Smooth muscle cell (in vitro differentiated cells): ENCODE results near the gene CHD3. TPM values are rescaled to one million over a fixed set of nuclear protein-coding genes. Genes with fewer than 3 reads are reported as not detected.

Experiments
- DNase-seq: peaks from one replicate; lab custom pipeline; 2025; ENCODE audit not compliant: unreplicated experiment; lab: John Stamatoyannopoulos, UW
- H2AFZ ChIP-seq: fragments of 200-600 bp; sonication (generic); 2 replicates; pipeline ENCODE4 v1.6.0; 2016; ENCODE audit warnings: antibody characterized with exemption, low read depth, mild to moderate bottlenecking
- H3F3A ChIP-seq: fragments of 200-600 bp; sonication (generic); 2 replicates; pipeline ENCODE4 v1.6.0; 2017; ENCODE audit warnings: antibody characterized with exemption, low read depth
- H3K27ac ChIP-seq: fragments of 200-600 bp; sonication (generic); 2 replicates; pipeline ENCODE4 v1.5.1; 2016; ENCODE audit warnings: low read depth, mild to moderate bottlenecking
- H3K27me3 ChIP-seq: fragments of 200-600 bp; sonication (generic); 2 replicates; pipeline ENCODE4 v1.6.1; 2016; ENCODE audit warnings: low read depth, mild to moderate bottlenecking
- H3K36me3 ChIP-seq: fragments of 200-600 bp; sonication (generic); 2 replicates; pipeline ENCODE4 v1.5.1; 2016; ENCODE audit warnings: low read depth
- H3K4me1 ChIP-seq: fragments of 200-600 bp; sonication (generic); 2 replicates; pipeline ENCODE4 v1.5.1; 2016; ENCODE audit warnings: low read depth
- H3K4me2 ChIP-seq: fragments of 200-600 bp; sonication (generic); 2 replicates; pipeline ENCODE4 v1.6.0; 2016; ENCODE audit warnings: mild to moderate bottlenecking
- H3K4me3 ChIP-seq: fragments of 200-600 bp; sonication (generic); 2 replicates; pipeline ENCODE4 v1.5.1; 2016; ENCODE audit warnings: mild to moderate bottlenecking
- H3K79me2 ChIP-seq: fragments of 200-600 bp; sonication (generic); 2 replicates; pipeline ENCODE4 v1.6.0; 2016; ENCODE audit warnings: low read depth, mild to moderate bottlenecking
- H3K9ac ChIP-seq: fragments of 200-600 bp; sonication (generic); 2 replicates; pipeline ENCODE4 v1.6.0; 2016; ENCODE audit warnings: low read depth
- H3K9me3 ChIP-seq: fragments of 200-600 bp; sonication (generic); replicated peaks from 2 replicates; pipeline ENCODE4 v1.5.1; 2016; ENCODE audit warnings: low read depth
- H4K20me1 ChIP-seq: fragments of 200-600 bp; sonication (generic); 2 replicates; pipeline ENCODE4 v1.6.0; 2016; ENCODE audit warnings: low read depth
- WGBS: methylation state at CpG from one replicate; pipeline ENCODE4 v1.1.7; 2016; ENCODE audit warnings: low lambda C conversion rate; 5-methylcytosine and 5-hydroxymethylcytosine counted together
- polyA plus RNA-seq: library from polyadenylated mRNA; unstranded; fragments of >200 nt; fragmentation: Nextera tagmentation; extraction: Ambion mirVana; gene quantifications from 2 replicates; pipeline ENCODE4 v1.2.1, GENCODE V29; 2016
- total RNA-seq: library from RNA; depleted of rRNA; stranded (reverse); fragments of >200 nt; gene quantifications from 2 replicates; pipeline ENCODE4 v1.2.3, GENCODE V29; 2014
- TF ChIP-seq, protein P1 (sequence below): fragments of 200-600 bp; sonication (generic); IDR thresholded peaks from 2 replicates; pipeline ENCODE4 v1.5.1; 2017; ENCODE audit warnings: borderline replicate concordance, mild to moderate bottlenecking, antibody characterized with exemption; ENCODE audit not compliant: insufficient read depth, poor library complexity, severe bottlenecking

CHD3 gene
- total and polyA plus RNA-seq, 2 experiments from 2014 or later: 16.3 to 34.9 TPM

GRCh38 chr17:7849130-7849750 is 39.3 kb upstream of the CHD3 start:
- no peak for DNase-seq
- TF ChIP-seq, protein P1, sequence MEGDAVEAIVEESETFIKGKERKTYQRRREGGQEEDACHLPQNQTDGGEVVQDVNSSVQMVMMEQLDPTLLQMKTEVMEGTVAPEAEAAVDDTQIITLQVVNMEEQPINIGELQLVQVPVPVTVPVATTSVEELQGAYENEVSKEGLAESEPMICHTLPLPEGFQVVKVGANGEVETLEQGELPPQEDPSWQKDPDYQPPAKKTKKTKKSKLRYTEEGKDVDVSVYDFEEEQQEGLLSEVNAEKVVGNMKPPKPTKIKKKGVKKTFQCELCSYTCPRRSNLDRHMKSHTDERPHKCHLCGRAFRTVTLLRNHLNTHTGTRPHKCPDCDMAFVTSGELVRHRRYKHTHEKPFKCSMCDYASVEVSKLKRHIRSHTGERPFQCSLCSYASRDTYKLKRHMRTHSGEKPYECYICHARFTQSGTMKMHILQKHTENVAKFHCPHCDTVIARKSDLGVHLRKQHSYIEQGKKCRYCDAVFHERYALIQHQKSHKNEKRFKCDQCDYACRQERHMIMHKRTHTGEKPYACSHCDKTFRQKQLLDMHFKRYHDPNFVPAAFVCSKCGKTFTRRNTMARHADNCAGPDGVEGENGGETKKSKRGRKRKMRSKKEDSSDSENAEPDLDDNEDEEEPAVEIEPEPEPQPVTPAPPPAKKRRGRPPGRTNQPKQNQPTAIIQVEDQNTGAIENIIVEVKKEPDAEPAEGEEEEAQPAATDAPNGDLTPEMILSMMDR: no peak
- Histone ChIP-seq H3K9ac (no peak overlapping the region), H3K4me2 (no peak overlapping the region), H2AFZ (no peak overlapping the region), H3K79me2 (peaks cover 64% of the 10 kb centered on the region), H3K4me3 (no peak overlapping the region), H3K27ac (no peak overlapping the region), H4K20me1 (peaks cover 97% of the 10 kb centered on the region), H3K36me3 (no peaks in the 10 kb centered on the region), H3K4me1 (peaks cover 16% of the 10 kb centered on the region), H3F3A (peaks cover 19% of the 10 kb centered on the region), H3K9me3 (no peaks in the 10 kb centered on the region), H3K27me3 (no peaks in the 10 kb centered on the region)
- 96% methylated on average over 35 of the region's 35 CpGs for WGBS

DNA sequence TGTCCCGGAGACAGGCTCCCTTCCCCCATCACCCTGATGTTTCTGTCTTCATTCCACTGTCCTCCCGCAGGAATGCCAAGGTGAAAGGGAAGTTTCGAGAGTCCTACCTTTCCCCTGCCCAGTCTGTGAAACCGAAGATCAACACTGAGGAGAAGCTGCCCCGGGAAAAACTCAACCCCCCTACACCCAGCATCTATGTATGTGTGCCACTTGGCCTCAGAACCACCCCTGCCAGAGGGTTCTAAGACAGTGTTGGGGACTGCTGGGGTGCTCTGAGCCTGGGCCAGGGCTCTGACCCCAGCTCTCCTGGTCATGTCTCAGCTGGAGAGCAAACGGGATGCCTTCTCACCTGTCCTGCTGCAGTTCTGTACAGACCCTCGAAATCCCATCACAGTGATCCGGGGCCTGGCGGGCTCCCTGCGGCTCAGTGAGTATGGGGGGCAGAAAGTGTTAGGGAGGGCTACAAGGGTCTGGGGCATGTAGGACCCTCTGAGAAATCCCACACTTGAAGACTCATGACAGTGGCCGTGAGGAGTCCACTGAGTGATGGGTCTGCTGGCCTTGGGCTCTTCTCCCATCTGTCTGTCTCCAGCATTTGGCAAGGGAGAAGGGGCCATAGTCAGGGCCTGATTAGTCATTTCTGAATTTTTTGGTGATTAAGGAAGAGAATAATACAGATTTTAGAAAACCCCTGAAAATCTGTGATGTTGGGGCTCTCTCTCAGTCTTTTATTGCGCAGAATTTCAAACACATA is 38.7 kb upstream of the CHD3 start:
- Histone ChIP-seq H3K27me3 (no peaks in the 10 kb centered on the region), H3F3A (peaks cover 25% of the 10 kb centered on the region), H3K9ac (no peak overlapping the region), H3K79me2 (peaks cover 58% of the 10 kb centered on the region), H3K4me2 (no peak overlapping the region), H3K4me1 (peaks cover 21% of the 10 kb centered on the region), H3K36me3 (no peaks in the 10 kb centered on the region), H3K9me3 (no peaks in the 10 kb centered on the region), H3K4me3 (no peak overlapping the region), H2AFZ (no peak overlapping the region), H4K20me1 (peaks cover 98% of the 10 kb centered on the region), H3K27ac (no peak overlapping the region)
- 95% methylated on average over 12 of the region's 12 CpGs for WGBS
- no peak for DNase-seq
- TF ChIP-seq, protein P1: no peak

GRCh38 chr17:7850701-7851437 is 37.7 kb upstream of the CHD3 start:
- DNase-seq: no peak
- WGBS: 96% methylated on average over 17 of the region's 17 CpGs
- Histone ChIP-seq H3K79me2 (peaks cover 48% of the 10 kb centered on the region), H3K9me3 (no peaks in the 10 kb centered on the region), H2AFZ (no peak overlapping the region), H3K4me3 (no peak overlapping the region), H3F3A (peaks cover 33% of the 10 kb centered on the region), H3K27ac (no peak overlapping the region), H4K20me1 (peaks cover 98% of the 10 kb centered on the region), H3K9ac (no peak overlapping the region), H3K4me1 (peaks cover 25% of the 10 kb centered on the region), H3K36me3 (no peaks in the 10 kb centered on the region), H3K27me3 (no peaks in the 10 kb centered on the region), H3K4me2 (no peak overlapping the region)
- TF ChIP-seq, protein P1: no peak
